ENCODE data around the gene OR52N2. TPM values are rescaled to one million over a fixed set of nuclear protein-coding genes. Genes with fewer than 3 reads are reported as not detected.

The OR52N2 gene
- total RNA-seq = not detected

GRCh38 chr11:5808500-5809121 lies at the start of gene OR52N2:
Gene OR52N2 (plus strand): TSS chr11:5808924. CDS start chr11:5820336, 11,412 bp downstream.
- intact Hi-C loops (cut with micrococcal nuclease) = loop anchor here (1.0 to 10.0 kb wide), 10 partner anchors 83 to 1621 kb away; partner anchors contain the start of genes OR51D1, OR51M1, TRIM34 and TRIM68
- CTCF ChIA-PET = interaction anchor here (0.9 to 3.3 kb wide), 5 partner anchors 15 to 207 kb away, joined by 3 to 7 read pairs (median 4); partner anchors contain the start of gene TRIM5
- DNase-seq = peak; percentile 86
- Mint-ChIP-seq H3K27me3 (ENCODE audit: low read depth) (peaks cover 5% of the 10 kb centered on the region), H3K9me3 (peaks cover 10% of the 10 kb centered on the region), H3K27ac (peak within 1 kb of the TSS; percentile 67), H3K4me3 (peak within 1 kb of the TSS; percentile 89), H3K4me1 (ENCODE audit: low read depth) (peaks cover 8% of the 10 kb centered on the region), H3K36me3 (ENCODE audit: low read depth) (peaks cover 3% of the 10 kb centered on the region)

GRCh38 chr11:5767056-5767455 lies 41.7 kb upstream of the OR52N2 start:
- CTCF ChIA-PET = no interaction called here
- no peaks in the 10 kb centered on the region for H3K9me3 Mint-ChIP-seq
- DNase-seq = no peak
- no peak overlapping the region for H3K4me3 Mint-ChIP-seq
- H3K27me3 Mint-ChIP-seq (ENCODE audit: low read depth) = peaks cover 2% of the 10 kb centered on the region
- no peak overlapping the region for H3K27ac Mint-ChIP-seq
- H3K36me3 Mint-ChIP-seq (ENCODE audit: low read depth) = no peaks in the 10 kb centered on the region
- no peaks in the 10 kb centered on the region for H3K4me1 Mint-ChIP-seq (ENCODE audit: low read depth)
- intact Hi-C loops (cut with micrococcal nuclease) = no loop called here

GRCh38 chr11:5783255-5783654 lies 25.5 kb upstream of the OR52N2 start, which contains the start of gene OR52N5:
Gene OR52N5 (minus strand): TSS chr11:5783355. CDS start chr11:5778634, 4,721 bp downstream.
- peaks cover 6% of the 10 kb centered on the region for H3K4me1 Mint-ChIP-seq (ENCODE audit: low read depth)
- H3K36me3 Mint-ChIP-seq (ENCODE audit: low read depth) = no peaks in the 10 kb centered on the region
- no peak within 1 kb of the TSS for H3K4me3 Mint-ChIP-seq
- intact Hi-C loops (cut with micrococcal nuclease) = no loop called here
- CTCF ChIA-PET = no interaction called here
- DNase-seq = no peak
- peaks cover 2% of the 10 kb centered on the region for H3K27me3 Mint-ChIP-seq (ENCODE audit: low read depth)
- no peak within 1 kb of the TSS for H3K27ac Mint-ChIP-seq
- no peaks in the 10 kb centered on the region for H3K9me3 Mint-ChIP-seq

GRCh38 chr11:5791165-5791564 lies 17.6 kb upstream of the OR52N2 start, which contains the start of gene OR52N1:
Gene OR52N1 (minus strand): TSS chr11:5791265. CDS start chr11:5788816, 2,449 bp downstream.
- peaks cover 4% of the 10 kb centered on the region for H3K27me3 Mint-ChIP-seq (ENCODE audit: low read depth)
- no peaks in the 10 kb centered on the region for H3K36me3 Mint-ChIP-seq (ENCODE audit: low read depth)
- H3K9me3 Mint-ChIP-seq = no peaks in the 10 kb centered on the region
- H3K4me3 Mint-ChIP-seq = no peak within 1 kb of the TSS
- CTCF ChIA-PET = no interaction called here
- H3K27ac Mint-ChIP-seq = no peak within 1 kb of the TSS
- no peak for DNase-seq
- intact Hi-C loops (cut with micrococcal nuclease) = no loop called here
- H3K4me1 Mint-ChIP-seq (ENCODE audit: low read depth) = no peaks in the 10 kb centered on the region

- H3K36me3 Mint-ChIP-seq (ENCODE audit: low read depth) = no peaks in the 10 kb centered on the region
- DNase-seq = no peak
- no peaks in the 10 kb centered on the region for H3K9me3 Mint-ChIP-seq
- H3K4me1 Mint-ChIP-seq (ENCODE audit: low read depth) = no peaks in the 10 kb centered on the region
- no peak overlapping the region for H3K27ac Mint-ChIP-seq
- peaks cover 10% of the 10 kb centered on the region for H3K27me3 Mint-ChIP-seq (ENCODE audit: low read depth)
- intact Hi-C loops (cut with micrococcal nuclease) = no loop called here
- CTCF ChIA-PET = no interaction called here
- no peak overlapping the region for H3K4me3 Mint-ChIP-seq
Observed at GRCh38 chr11:5796541-5796940, 12.2 kb upstream of the OR52N2 start.

- no peaks in the 10 kb centered on the region for H3K4me1 Mint-ChIP-seq (ENCODE audit: low read depth)
- no peak for DNase-seq
- no peak overlapping the region for H3K27ac Mint-ChIP-seq
- H3K4me3 Mint-ChIP-seq = no peak overlapping the region
- H3K9me3 Mint-ChIP-seq = peaks cover 16% of the 10 kb centered on the region
- CTCF ChIA-PET = no interaction called here
- peaks cover 6% of the 10 kb centered on the region for H3K36me3 Mint-ChIP-seq (ENCODE audit: low read depth)
- H3K27me3 Mint-ChIP-seq (ENCODE audit: low read depth) = peaks cover 14% of the 10 kb centered on the region
- intact Hi-C loops (cut with micrococcal nuclease) = loop anchor here (10.0 kb wide), 1 partner anchor 1199 kb away; the partner anchor contains the start of gene TRIM68
Observed at GRCh38 chr11:5803982-5804381, 4.7 kb upstream of the OR52N2 start.

- peaks cover 11% of the 10 kb centered on the region for H3K27me3 Mint-ChIP-seq (ENCODE audit: low read depth)
- DNase-seq = peak; percentile 8
- H3K4me1 Mint-ChIP-seq (ENCODE audit: low read depth) = peaks cover 8% of the 10 kb centered on the region
- intact Hi-C loops (cut with micrococcal nuclease) = loop anchor here (5.0 to 10.0 kb wide), 2 partner anchors 425 to 1203 kb away; partner anchors contain the start of genes OR51M1 and TRIM68
- no peak overlapping the region for H3K27ac Mint-ChIP-seq
- H3K36me3 Mint-ChIP-seq (ENCODE audit: low read depth) = peaks cover 6% of the 10 kb centered on the region
- peaks cover 16% of the 10 kb centered on the region for H3K9me3 Mint-ChIP-seq
- CTCF ChIA-PET = interaction anchor here (0.6 to 1.1 kb wide), 5 partner anchors 123 to 1056 kb away, joined by 3 to 7 read pairs (median 3); partner anchors contain the start of gene TRIM5
- H3K4me3 Mint-ChIP-seq = peak overlapping the region; percentile 40
Observed at GRCh38 chr11:5807580-5807979, 1.1 kb upstream of the OR52N2 start.

GRCh38 chr11:5809122-5809519 lies 397 bp downstream of the OR52N2 start:
- peaks cover 3% of the 10 kb centered on the region for H3K36me3 Mint-ChIP-seq (ENCODE audit: low read depth)
- H3K27me3 Mint-ChIP-seq (ENCODE audit: low read depth) = peaks cover 5% of the 10 kb centered on the region
- peak overlapping the region; percentile 48 for H3K27ac Mint-ChIP-seq
- DNase-seq = peak; percentile 52
- H3K4me1 Mint-ChIP-seq (ENCODE audit: low read depth) = peaks cover 8% of the 10 kb centered on the region
- peak overlapping the region; percentile 89 for H3K4me3 Mint-ChIP-seq
- peaks cover 5% of the 10 kb centered on the region for H3K9me3 Mint-ChIP-seq
- CTCF ChIA-PET = interaction anchor here (0.6 to 3.3 kb wide), 13 partner anchors 14 to 544 kb away, joined by 3 to 10 read pairs (median 3); partner anchors contain the start of genes TRIM22 and TRIM5
- intact Hi-C loops (cut with micrococcal nuclease) = loop anchor here (1.0 to 10.0 kb wide), 5 partner anchors 82 to 1204 kb away; partner anchors contain the start of genes OR51D1, OR51M1, TRIM34 and TRIM68

GRCh38 chr11:5809905-5810795 lies 1.4 kb downstream of the OR52N2 start:
- intact Hi-C loops (cut with micrococcal nuclease) = loop anchor here (1.0 to 10.0 kb wide), 5 partner anchors 81 to 1205 kb away; partner anchors contain the start of genes OR51D1, OR51M1, TRIM34 and TRIM68
- Mint-ChIP-seq H3K4me3 (no peak overlapping the region), H3K9me3 (no peaks in the 10 kb centered on the region), H3K36me3 (ENCODE audit: low read depth) (no peaks in the 10 kb centered on the region), H3K27ac (peak overlapping the region; percentile 39), H3K4me1 (ENCODE audit: low read depth) (peaks cover 8% of the 10 kb centered on the region), H3K27me3 (ENCODE audit: low read depth) (peaks cover 3% of the 10 kb centered on the region)
- CTCF ChIA-PET = interaction anchor here (0.7 to 3.3 kb wide), 14 partner anchors 13 to 1163 kb away, joined by 3 to 10 read pairs (median 3); partner anchors contain the start of genes TRIM22 and TRIM5
- no peak for DNase-seq

- Mint-ChIP-seq H3K27ac (no peak overlapping the region), H3K9me3 (no peaks in the 10 kb centered on the region), H3K4me3 (no peak overlapping the region), H3K36me3 (ENCODE audit: low read depth) (no peaks in the 10 kb centered on the region), H3K27me3 (ENCODE audit: low read depth) (no peaks in the 10 kb centered on the region), H3K4me1 (ENCODE audit: low read depth) (peaks cover 12% of the 10 kb centered on the region)
- CTCF ChIA-PET = no interaction called here
- DNase-seq = no peak
- intact Hi-C loops (cut with micrococcal nuclease) = loop anchor here (5.0 kb wide), 1 partner anchor 422 kb away; the partner anchor contains the start of gene CNGA4
Observed at GRCh38 chr11:5815534-5815933, 6.8 kb downstream of the OR52N2 start.

- H3K4me3 Mint-ChIP-seq = peak overlapping the region; percentile 44
- peaks cover 3% of the 10 kb centered on the region for H3K27me3 Mint-ChIP-seq (ENCODE audit: low read depth)
- H3K36me3 Mint-ChIP-seq (ENCODE audit: low read depth) = no peaks in the 10 kb centered on the region
- peak overlapping the region; percentile 51 for H3K27ac Mint-ChIP-seq
- CTCF ChIA-PET = interaction anchor here (1.3 kb wide), 1 partner anchor 73 kb away, joined by 5 read pairs; no protein-coding TSS in a partner anchor
- no peak for DNase-seq
- intact Hi-C loops (cut with micrococcal nuclease) = loop anchor here (5.0 kb wide), 1 partner anchor 419 kb away; the partner anchor contains the start of gene CNGA4
- H3K4me1 Mint-ChIP-seq (ENCODE audit: low read depth) = peaks cover 12% of the 10 kb centered on the region
- no peaks in the 10 kb centered on the region for H3K9me3 Mint-ChIP-seq
Observed at GRCh38 chr11:5818245-5818886, 9.6 kb downstream of the OR52N2 start.
